ENCODE data around the gene ACOX2. TPM values are rescaled to one million over a fixed set of nuclear protein-coding genes. Genes with fewer than 3 reads are reported as not detected.

The ACOX2 gene
- total RNA-seq, 1 experiment from 2014 or later = 7.2 TPM

DNA sequence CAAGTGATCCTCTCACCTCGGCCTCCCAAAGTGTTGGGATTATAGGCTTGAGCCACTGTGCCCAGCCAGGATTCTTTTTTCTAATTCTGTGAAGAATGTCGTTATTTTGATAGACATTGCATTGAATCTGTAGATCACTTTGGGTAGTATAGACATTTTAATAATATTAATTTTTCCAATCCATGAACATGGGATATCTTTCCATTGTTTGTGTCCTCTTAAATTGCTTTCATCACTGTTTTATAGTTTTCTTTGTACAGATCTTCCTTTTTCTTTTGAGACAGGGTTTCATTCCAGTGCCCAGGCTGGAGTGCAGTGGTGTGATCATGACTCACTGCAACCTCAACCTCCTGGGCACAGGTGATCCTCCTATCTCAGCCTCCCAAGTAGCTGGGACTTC lies 56.7 kb downstream of the ACOX2 start:
- Histone ChIP-seq H3K4me3 (ENCODE audit: low read depth, low read length, poor library complexity, severe bottlenecking) (no peak overlapping the region), H3K9me3 (ENCODE audit: low read depth, low read length, poor library complexity, severe bottlenecking) (no peaks in the 10 kb centered on the region), H3K27ac (ENCODE audit: low read depth, low read length, poor library complexity, severe bottlenecking) (no peak overlapping the region), H3K27me3 (replicated peaks; ENCODE audit: insufficient read depth, low read depth, low read length, poor library complexity) (no peaks in the 10 kb centered on the region), H3K36me3 (ENCODE audit: insufficient read depth, low read length, poor library complexity, severe bottlenecking) (no peaks in the 10 kb centered on the region), H3K4me1 (ENCODE audit: insufficient read depth, low read length, poor library complexity, severe bottlenecking) (peaks cover 4% of the 10 kb centered on the region)
- ChIA-PET CTCF (no interaction called here), POLR2A (ENCODE audit: low non-redundant PET) (no interaction called here)
- no TSS peak for BruUV-seq (replicated peaks)
- TF ChIP-seq EZH2 (IDR thresholded peaks at IDR 0.05; ENCODE audit: borderline replicate concordance, low read depth, low read length, poor library complexity, severe bottlenecking) = no peak
- TF ChIP-seq, protein P1, sequence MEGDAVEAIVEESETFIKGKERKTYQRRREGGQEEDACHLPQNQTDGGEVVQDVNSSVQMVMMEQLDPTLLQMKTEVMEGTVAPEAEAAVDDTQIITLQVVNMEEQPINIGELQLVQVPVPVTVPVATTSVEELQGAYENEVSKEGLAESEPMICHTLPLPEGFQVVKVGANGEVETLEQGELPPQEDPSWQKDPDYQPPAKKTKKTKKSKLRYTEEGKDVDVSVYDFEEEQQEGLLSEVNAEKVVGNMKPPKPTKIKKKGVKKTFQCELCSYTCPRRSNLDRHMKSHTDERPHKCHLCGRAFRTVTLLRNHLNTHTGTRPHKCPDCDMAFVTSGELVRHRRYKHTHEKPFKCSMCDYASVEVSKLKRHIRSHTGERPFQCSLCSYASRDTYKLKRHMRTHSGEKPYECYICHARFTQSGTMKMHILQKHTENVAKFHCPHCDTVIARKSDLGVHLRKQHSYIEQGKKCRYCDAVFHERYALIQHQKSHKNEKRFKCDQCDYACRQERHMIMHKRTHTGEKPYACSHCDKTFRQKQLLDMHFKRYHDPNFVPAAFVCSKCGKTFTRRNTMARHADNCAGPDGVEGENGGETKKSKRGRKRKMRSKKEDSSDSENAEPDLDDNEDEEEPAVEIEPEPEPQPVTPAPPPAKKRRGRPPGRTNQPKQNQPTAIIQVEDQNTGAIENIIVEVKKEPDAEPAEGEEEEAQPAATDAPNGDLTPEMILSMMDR (conservative IDR thresholded peaks at IDR 0.05; ENCODE audit: low read depth, low read length) = no peak
- intact Hi-C loops (cut with micrococcal nuclease; ENCODE audit: unreplicated experiment) = no loop called here
- no peak for DNase-seq (ENCODE audit: low spot score)

GRCh38 chr3:58478781-58479180 lies 58.2 kb downstream of the ACOX2 start:
- BruUV-seq (replicated peaks) = no TSS peak
- POLR2A ChIA-PET (ENCODE audit: low non-redundant PET) = no interaction called here
- intact Hi-C loops (cut with micrococcal nuclease; ENCODE audit: unreplicated experiment) = no loop called here

GRCh38 chr3:58474967-58475578 lies 61.9 kb downstream of the ACOX2 start:
- Histone ChIP-seq H3K27ac (ENCODE audit: low read depth, low read length, poor library complexity, severe bottlenecking) (no peak overlapping the region), H3K36me3 (ENCODE audit: insufficient read depth, low read length, poor library complexity, severe bottlenecking) (no peaks in the 10 kb centered on the region), H3K4me3 (ENCODE audit: low read depth, low read length, poor library complexity, severe bottlenecking) (no peak overlapping the region), H3K9me3 (ENCODE audit: low read depth, low read length, poor library complexity, severe bottlenecking) (no peaks in the 10 kb centered on the region), H3K27me3 (replicated peaks; ENCODE audit: insufficient read depth, low read depth, low read length, poor library complexity) (no peaks in the 10 kb centered on the region), H3K4me1 (ENCODE audit: insufficient read depth, low read length, poor library complexity, severe bottlenecking) (peaks cover 31% of the 10 kb centered on the region)
- POLR2A ChIA-PET (ENCODE audit: low non-redundant PET) = no interaction called here
- no peak for DNase-seq (ENCODE audit: low spot score)
- CTCF ChIA-PET = no interaction called here
- intact Hi-C loops (cut with micrococcal nuclease; ENCODE audit: unreplicated experiment) = no loop called here
- BruUV-seq (replicated peaks) = no TSS peak
- TF ChIP-seq, protein P1 (conservative IDR thresholded peaks at IDR 0.05; ENCODE audit: low read depth, low read length) = no peak
- no peak for TF ChIP-seq EZH2 (IDR thresholded peaks at IDR 0.05; ENCODE audit: borderline replicate concordance, low read depth, low read length, poor library complexity, severe bottlenecking)

More at GRCh38 chr3:58478781-58479180, 58.2 kb downstream of the ACOX2 start:
- H3K36me3 ChIP-seq (ENCODE audit: insufficient read depth, low read length, poor library complexity, severe bottlenecking) = no peaks in the 10 kb centered on the region
- no peak for DNase-seq (ENCODE audit: low spot score)
- H3K4me3 ChIP-seq (ENCODE audit: low read depth, low read length, poor library complexity, severe bottlenecking) = no peak overlapping the region
- H3K9me3 ChIP-seq (ENCODE audit: low read depth, low read length, poor library complexity, severe bottlenecking) = no peaks in the 10 kb centered on the region
- H3K27me3 ChIP-seq (replicated peaks; ENCODE audit: insufficient read depth, low read depth, low read length, poor library complexity) = no peaks in the 10 kb centered on the region
- TF ChIP-seq, protein P1 (conservative IDR thresholded peaks at IDR 0.05; ENCODE audit: low read depth, low read length) = no peak
- no peak for TF ChIP-seq EZH2 (IDR thresholded peaks at IDR 0.05; ENCODE audit: borderline replicate concordance, low read depth, low read length, poor library complexity, severe bottlenecking)
- H3K27ac ChIP-seq (ENCODE audit: low read depth, low read length, poor library complexity, severe bottlenecking) = no peak overlapping the region
- CTCF ChIA-PET = no interaction called here
- peaks cover 14% of the 10 kb centered on the region for H3K4me1 ChIP-seq (ENCODE audit: insufficient read depth, low read length, poor library complexity, severe bottlenecking)

All from A673 (cell line).